ENCODE results near the gene GNS. TPM values are rescaled to one million over a fixed set of nuclear protein-coding genes. Genes with fewer than 3 reads are reported as not detected.

The GNS gene
- total RNA-seq, 4 donors from 2014 or later = 131 to 204 (median 172) TPM

GRCh38 chr12:64700532-64700931, 58.7 kb downstream of the GNS start:
- ATAC-seq (ENCODE audit: low FRiP score) = no peak
- TF ChIP-seq, protein P1, sequence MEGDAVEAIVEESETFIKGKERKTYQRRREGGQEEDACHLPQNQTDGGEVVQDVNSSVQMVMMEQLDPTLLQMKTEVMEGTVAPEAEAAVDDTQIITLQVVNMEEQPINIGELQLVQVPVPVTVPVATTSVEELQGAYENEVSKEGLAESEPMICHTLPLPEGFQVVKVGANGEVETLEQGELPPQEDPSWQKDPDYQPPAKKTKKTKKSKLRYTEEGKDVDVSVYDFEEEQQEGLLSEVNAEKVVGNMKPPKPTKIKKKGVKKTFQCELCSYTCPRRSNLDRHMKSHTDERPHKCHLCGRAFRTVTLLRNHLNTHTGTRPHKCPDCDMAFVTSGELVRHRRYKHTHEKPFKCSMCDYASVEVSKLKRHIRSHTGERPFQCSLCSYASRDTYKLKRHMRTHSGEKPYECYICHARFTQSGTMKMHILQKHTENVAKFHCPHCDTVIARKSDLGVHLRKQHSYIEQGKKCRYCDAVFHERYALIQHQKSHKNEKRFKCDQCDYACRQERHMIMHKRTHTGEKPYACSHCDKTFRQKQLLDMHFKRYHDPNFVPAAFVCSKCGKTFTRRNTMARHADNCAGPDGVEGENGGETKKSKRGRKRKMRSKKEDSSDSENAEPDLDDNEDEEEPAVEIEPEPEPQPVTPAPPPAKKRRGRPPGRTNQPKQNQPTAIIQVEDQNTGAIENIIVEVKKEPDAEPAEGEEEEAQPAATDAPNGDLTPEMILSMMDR (IDR thresholded peaks at IDR 0.05) = no peak
- no peak for DNase-seq (ENCODE audit: low spot score)

- no peak for ATAC-seq (ENCODE audit: low FRiP score)
Measured at GRCh38 chr12:64699504-64700115, 59.6 kb downstream of the GNS start.

DNA sequence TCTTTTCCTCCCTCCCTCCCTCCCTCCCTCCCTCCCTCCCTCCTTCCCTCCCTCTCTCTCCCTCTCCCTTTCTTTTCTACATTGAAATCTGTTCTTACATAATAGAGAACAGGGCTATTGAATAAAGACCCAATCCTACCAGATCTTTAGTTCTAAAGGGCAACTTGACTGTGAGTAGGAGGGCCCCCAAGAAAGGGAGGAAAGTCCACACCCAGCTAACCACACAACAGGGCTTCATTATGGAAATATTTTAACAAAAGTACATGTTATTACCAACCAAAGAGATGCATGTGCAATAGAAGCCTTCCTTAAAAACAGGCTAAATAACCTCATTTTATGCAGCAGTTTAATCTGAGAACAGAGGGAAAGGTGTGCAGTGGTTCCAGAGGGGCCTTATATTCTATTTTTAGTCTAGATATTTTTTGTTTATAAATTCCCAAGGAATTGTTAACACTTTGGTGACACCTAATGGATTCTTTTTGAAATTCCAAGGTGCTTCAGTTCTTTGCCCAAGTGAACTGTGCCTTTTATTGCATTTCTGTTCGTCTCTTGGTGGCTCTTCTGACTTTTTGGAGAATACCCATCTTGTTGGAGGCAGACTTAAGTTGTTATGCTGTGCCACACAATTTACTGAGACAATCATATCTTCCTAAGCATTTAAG, 63.0 kb downstream of the GNS start:
- TF ChIP-seq, protein P1 (IDR thresholded peaks at IDR 0.05) = no peak
- ATAC-seq (ENCODE audit: low FRiP score) = no peak
- DNase-seq (ENCODE audit: low spot score) = no peak

More at GRCh38 chr12:64699504-64700115, 59.6 kb downstream of the GNS start:
- no peak for DNase-seq (ENCODE audit: low spot score)
- TF ChIP-seq, protein P1 (IDR thresholded peaks at IDR 0.05) = no peak

- no peak for ATAC-seq (ENCODE audit: low FRiP score)
- TF ChIP-seq, protein P1 (IDR thresholded peaks at IDR 0.05) = no peak
Measured at GRCh38 chr12:64695550-64695949, 63.7 kb downstream of the GNS start.

DNA sequence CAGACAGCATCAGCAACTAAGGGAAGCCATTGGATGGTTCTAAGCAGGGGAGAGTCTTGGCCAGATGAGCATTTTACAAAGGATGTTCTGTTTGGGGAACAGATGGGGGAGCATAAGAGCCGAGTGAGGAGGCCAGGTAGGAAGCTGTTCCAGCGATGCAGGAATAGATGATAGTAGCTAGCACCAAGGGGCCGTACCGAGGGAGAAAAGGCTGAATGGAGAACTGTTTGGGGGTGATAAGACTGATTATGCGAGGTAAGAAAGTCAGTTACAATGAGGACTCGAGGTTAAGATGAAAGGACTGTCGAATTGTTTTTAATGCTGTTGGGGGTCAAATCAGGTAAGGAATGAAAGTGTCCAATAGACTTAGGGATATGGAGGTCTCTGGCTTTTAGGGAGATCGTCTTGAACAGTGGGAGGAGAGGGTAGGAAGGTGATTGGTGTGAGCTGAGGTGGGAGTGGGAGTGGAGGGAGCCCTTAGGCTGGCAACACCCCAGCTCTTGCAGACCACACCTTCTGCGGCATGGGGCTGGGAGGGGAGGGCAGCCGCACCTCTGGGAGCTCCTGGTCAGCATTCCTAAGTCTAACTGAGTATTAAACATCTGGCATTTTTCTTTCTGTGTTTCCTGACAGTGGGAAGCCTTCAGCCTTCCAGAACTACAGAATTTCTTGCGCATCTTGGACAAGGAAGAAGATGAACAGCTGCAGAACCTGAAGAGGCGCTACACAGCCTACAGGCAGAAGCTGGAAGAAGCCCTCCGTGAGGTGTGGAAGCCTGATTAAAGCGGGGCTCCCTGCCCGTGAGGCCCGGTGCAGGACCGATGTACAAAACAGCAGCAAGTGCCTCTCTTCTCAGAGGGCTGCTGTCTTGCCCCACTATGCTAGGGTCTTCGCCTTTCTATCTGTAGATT, 64.8 kb downstream of the GNS start:
- ATAC-seq (ENCODE audit: low FRiP score) (peak; percentile 37), DNase-seq (ENCODE audit: low spot score) (no peak)
- TF ChIP-seq, protein P1 (IDR thresholded peaks at IDR 0.05) = no peak

More at GRCh38 chr12:64695550-64695949, 63.7 kb downstream of the GNS start:
- DNase-seq (ENCODE audit: low spot score) = no peak

DNA sequence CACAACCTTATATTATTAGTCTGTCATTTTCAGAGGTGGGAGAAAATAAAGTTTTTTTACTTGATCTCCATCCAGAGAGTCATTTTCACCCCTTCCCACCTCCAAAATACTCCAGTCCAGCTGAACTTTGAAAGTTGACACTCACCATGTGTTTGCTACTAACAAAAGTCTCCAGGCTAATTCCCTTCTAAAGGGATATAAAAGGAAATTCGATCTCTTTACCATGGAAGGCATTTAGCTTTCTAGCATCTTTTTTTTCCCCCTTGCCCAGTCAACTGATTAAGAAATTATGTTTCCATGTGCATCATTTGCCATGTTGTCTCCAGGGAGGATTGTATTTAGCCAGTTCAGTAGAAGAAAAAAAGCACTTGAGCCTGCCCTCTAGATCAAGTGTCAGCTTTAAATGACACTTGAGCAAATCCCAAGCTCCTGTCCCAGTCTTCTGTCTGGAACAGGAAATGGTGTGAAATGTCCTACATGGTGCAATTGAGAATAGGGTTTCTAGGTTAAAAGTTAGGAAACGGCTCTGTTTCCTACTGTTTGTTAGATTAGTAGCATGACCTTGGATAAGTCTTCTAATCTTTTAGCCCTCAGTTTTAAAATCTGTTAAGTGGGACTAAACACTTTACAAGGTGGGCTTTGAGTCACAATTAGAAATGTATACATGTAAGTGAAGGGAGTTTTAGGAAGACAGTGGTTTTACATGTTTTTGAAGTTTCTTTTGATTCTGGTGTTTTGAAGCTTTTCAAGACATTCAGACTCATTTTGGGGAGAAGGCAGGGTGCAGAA, 67.2 kb downstream of the GNS start:
- ATAC-seq (ENCODE audit: low FRiP score) = no peak
- no peak for DNase-seq (ENCODE audit: low spot score)
- TF ChIP-seq, protein P1 (IDR thresholded peaks at IDR 0.05) = no peak

Measured in omental fat pad (tissue), 4 donors.